ENCODE data around the gene HDLBP.
"Not testable (repeated sequence)": the region's sequence is repeated elsewhere in the genome, so short reads cannot be mapped to it uniquely, and the experiment has no call there.

HDLBP gene

GRCh38 chr2:241205086-241205485 lies 110.4 kb downstream of the HDLBP start:
- no peak for DNase-seq

- no peak for DNase-seq
Measured at GRCh38 chr2:241204490-241204889, 111.0 kb downstream of the HDLBP start.

GRCh38 chr2:241204010-241204384 lies 111.5 kb downstream of the HDLBP start:
- DNase-seq: no peak

- DNase-seq: no peak
Measured at GRCh38 chr2:241203218-241204009, 112.1 kb downstream of the HDLBP start.

GRCh38 chr2:241202681-241203080 lies 112.8 kb downstream of the HDLBP start:
- DNase-seq: no peak

DNA sequence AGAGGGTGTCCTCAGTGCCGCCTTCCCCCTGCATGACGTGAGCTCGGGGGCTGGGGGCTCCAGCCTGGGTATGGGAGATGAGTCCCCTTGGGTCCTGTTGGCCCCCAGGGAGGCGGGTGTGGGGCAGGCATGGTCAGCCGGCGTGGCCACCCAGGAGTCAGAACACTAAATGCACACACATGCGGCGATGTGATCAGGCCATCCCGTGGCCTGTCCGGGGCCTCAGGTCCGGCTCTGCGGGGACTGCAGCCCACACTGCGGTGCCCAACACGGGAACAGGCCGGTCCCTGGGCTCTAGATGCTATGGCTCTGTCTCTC lies 113.2 kb downstream of the HDLBP start:
- no peak for DNase-seq

GRCh38 chr2:241201445-241202267 lies 113.8 kb downstream of the HDLBP start:
- no peak for DNase-seq

DNA sequence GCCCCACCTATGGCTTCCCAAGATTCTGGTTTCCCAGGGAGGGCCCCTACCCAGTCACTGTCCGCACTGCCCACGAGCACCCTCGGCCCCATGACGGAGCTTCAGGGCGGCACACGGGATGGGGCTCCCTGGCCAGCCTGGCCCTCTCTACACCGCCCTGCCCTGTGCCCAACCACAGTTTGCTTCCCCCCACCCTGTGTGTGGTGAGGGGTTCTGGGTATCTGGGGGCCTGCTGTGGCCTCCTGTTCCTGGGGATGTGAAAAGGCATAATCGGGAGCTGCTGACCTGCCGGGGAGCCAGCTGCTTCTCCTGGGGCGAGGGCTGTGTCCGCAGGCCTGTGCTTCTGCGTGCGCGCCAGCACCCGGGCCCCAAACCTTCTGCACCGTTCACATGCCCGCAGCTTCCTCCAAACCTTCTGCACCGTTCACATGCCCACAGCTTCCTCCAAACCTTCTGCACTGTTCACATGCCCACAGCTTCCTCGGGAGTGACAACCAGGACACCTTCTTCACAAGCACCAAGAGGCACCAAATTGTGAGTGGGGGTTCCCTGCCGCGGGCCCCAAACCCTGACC lies 114.6 kb downstream of the HDLBP start:
- DNase-seq: no peak

DNA sequence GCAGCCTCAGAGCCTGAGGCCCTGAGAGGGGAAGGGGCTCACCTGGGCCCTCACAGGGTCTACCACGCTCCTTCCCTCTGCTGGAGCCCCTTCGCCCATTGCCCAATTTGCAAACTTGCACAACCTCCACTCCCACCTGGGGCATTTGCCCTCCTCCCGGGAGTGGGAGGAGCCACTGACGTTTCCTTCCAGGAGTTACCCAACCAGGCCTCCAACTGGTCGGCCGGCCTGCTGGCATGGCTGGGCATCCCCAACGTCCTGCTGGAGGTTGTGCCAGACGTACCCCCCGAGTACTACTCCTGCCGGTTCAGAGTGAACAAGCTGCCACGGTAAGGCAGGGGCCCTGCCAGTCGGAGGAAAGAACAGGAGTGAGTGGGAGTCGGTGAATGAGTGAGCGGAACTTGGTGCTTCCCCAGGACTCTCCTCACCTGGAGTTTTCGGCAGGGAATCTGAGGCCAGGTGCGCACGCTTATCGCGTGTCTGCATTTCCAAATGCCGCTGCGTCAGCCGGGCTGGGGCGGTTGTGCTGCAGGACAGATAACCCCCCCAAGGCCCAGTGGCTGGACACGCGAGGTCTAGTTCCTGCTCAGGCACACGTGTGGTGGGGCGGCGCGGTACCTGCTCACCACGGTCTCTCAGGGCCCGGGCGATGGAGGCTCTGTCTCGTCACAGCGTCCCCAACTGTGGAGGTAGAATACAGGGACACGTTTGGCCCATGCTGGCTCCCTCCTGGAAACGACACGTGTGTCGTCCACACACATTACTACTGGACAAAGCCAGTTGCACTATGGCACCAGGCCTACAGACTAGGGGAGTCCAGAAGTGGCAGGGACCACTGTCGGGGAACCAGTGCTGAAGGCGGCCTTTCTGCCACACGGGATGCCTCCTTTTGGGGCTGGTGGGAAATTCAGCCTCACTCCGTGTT lies 115.3 kb downstream of the HDLBP start:
- no peak for DNase-seq

- DNase-seq: no peak
Measured at GRCh38 chr2:241199286-241199685, 116.2 kb downstream of the HDLBP start.

- no peak for DNase-seq
Measured at GRCh38 chr2:241198381-241199279, 116.8 kb downstream of the HDLBP start.

DNA sequence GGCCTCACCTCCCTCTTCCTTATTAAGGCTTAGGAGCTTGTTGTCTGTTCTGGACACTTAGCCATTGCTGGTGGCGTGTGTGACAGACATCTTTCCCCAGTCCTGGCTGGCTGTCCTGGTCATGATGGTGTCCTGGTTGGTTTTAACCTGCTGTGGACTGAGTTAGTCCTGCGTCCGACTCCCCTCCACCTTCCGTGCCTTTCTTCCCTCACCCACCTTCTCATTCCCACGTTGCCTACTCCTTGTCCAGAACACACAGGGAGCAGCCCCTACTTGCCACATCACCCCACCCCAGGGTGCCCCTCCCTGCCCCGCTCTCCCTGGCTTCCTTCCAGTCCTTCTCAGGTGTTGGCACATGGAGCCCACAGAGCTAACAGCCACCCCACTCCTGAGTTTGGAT lies 117.5 kb downstream of the HDLBP start:
- DNase-seq: no peak

- not testable (repeated sequence) for DNase-seq
Measured at GRCh38 chr2:241197246-241197645, 118.2 kb downstream of the HDLBP start.

- DNase-seq: no peak
Measured at GRCh38 chr2:241195506-241196130, 119.9 kb downstream of the HDLBP start.

GRCh38 chr2:241194811-241195210 lies 120.7 kb downstream of the HDLBP start:
- no peak for DNase-seq

- DNase-seq: no peak
Measured at GRCh38 chr2:241193271-241193670, 122.2 kb downstream of the HDLBP start.

DNA sequence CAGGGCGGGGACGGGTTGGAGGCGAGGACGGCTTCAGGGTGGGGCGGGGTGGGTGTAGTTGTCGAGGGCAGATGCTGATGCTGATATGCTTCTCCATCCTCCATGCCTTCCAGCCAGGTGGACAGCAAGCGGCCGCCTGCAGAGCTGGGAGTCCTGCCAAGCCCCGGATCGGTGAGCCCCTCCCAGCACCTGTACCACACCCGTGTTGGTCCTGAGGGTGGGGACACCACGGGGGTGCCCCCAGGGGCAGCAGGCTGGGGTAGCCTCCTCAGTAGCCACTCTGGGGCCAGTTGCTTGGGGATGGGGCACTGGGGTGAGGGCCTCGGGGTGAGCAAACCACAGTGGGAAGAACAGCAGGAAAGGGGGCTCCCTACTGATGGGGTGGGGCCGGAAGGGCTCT lies 124.4 kb downstream of the HDLBP start:
- no peak for DNase-seq

- DNase-seq: no peak
Measured at GRCh38 chr2:241190291-241190981, 125.0 kb downstream of the HDLBP start.

DNA sequence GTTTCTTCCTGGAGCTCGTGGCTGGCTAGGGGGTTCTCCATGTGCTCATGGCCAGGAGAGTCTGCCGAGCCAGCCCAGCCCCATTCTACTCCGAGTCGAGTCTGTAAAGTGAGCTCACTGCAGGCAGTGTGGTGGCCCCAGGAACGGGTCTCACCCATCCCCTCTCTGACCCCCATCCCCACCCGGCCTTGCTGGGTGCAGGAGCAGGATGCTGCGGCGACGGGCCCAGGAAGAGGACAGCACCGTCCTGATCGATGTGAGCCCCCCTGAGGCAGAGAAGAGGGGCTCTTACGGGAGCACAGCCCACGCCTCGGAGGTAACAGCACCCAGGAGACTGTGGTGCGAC lies 125.6 kb downstream of the HDLBP start:
- DNase-seq: no peak

DNA sequence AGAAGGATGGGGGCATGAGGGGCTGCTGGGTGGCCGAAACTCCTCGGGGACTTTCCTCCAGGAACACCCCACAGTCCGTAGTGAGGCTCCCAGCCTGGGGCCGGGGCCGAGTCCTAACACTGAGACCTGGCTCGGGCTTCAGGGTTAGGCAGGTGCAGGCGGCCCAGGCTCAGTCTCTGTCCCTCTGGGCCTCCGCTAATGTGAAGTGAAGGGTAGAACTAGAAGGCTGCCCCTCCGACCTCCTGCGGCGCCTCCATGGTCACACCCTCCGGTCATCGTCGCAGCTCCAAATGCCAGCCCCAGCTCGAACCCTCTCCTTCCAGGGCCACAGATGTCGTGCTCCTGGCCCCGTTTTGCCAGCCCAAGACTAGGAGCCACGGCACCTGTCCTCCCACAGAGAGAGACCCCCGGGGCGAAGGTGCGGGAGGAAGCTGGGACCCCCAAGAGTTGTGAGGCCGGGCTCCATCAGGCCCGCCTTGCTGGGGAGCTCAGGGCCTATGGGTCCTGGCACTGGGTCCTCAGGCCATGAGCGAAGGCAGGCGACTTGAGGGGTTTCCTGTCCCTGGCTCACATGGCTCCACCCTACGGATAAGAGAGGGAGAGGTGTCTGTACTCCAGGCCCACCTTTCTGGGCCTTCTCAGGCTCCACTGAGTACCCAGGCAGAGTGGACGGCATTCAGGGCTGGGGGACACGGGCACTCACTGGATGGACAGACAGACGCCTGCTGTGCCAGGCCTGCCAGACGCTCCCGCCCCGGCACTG lies 126.2 kb downstream of the HDLBP start:
- no peak for DNase-seq

All from NCI-H187 (cell line).